NCI-H82 treated with DMSO at 0.1 percent for 48 hours (cell line): ENCODE measurements around the gene DNAH17.

Experiments used
- DNase-seq: peaks from one replicate; lab custom pipeline; 2025; ENCODE audit not compliant: unreplicated experiment; lab: John Stamatoyannopoulos, UW

Gene DNAH17

GRCh38 chr17:78550464-78550863 is 26.7 kb downstream of the DNAH17 start:
- DNase-seq = no peak

DNA sequence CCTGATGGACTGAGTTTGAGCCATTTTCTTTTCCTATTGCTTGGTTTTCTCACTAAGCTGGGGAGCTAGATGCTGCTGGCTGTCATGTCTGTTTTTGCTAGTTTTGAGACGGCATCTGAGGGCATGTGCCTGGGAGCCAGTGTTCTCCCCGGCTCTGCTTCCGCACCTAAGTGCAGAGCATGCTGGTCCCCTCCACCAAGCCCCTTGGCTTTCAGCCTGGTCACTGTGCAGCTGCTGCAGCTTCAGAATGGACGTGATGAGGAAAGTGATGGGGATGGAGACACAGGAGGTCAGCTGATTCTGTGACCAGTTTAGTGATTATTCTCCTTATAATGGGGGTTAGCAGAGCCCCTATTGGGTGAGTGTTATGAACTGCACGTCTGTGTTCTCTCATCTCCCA is 28.5 kb downstream of the DNAH17 start:
- no peak for DNase-seq

- no peak for DNase-seq
Observed at GRCh38 chr17:78547035-78547434, 30.2 kb downstream of the DNAH17 start.

DNA sequence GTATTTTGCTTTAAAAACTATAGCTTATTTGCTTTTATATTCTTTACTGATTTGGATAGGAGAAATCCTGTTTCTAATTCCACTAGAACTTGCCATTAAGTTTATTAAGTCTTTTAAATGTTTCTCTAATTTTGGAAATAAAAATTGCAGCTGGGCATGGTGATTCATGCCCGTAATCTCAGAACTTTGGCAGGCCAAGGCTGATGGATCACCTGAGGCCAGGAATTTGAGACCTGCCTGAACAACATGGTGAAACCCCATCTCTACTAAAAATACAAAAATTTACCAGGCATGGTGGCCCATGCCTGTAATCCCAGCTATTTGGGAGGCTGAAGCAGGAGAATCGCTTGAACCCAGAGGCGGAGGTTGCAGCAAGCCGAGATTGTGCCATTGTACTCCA is 30.7 kb downstream of the DNAH17 start:
- no peak for DNase-seq

DNA sequence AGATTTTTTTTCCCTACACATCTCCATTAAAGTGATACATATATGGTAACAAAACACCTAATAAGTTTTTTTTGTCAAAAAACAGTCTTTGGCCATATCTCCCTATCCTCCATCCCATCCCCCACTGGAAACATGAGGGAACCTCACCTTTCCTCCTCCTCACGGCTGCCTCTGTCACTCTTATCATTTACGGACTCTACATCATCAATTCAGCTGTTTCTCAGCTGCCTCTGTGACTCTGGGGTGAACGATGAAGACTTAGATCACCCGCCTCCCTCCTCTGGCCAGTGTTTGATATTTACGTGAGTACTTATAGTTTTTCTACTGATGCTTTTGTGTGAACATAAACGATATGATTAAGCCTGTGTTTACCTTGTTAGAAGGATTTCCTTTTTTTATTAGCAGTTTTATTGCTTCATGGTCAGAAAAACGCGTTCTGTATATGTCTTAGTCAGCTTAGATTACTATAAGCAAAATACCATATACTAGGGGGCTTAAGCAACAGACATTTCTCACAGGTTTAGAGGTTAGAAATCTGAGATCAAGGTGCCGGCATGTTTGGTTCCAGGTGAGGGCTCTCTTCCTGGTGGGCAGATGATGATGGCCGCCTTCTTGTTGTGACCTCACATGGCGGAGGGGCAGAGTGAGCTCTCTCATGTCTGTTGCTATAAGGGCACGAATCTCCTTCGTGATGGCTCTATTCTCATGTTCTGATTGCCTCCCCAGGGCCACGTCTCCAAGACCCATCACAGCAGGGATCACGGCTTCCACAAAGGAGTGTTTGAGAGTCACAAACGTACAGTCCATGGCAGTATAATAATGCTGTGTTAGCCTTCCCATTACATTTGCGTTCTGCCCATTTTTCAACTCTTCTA is 32.1 kb downstream of the DNAH17 start:
- DNase-seq = no peak

- no peak for DNase-seq
Observed at GRCh38 chr17:78541488-78542206, 35.5 kb downstream of the DNAH17 start.

- no peak for DNase-seq
Observed at GRCh38 chr17:78539781-78540180, 37.4 kb downstream of the DNAH17 start.

DNA sequence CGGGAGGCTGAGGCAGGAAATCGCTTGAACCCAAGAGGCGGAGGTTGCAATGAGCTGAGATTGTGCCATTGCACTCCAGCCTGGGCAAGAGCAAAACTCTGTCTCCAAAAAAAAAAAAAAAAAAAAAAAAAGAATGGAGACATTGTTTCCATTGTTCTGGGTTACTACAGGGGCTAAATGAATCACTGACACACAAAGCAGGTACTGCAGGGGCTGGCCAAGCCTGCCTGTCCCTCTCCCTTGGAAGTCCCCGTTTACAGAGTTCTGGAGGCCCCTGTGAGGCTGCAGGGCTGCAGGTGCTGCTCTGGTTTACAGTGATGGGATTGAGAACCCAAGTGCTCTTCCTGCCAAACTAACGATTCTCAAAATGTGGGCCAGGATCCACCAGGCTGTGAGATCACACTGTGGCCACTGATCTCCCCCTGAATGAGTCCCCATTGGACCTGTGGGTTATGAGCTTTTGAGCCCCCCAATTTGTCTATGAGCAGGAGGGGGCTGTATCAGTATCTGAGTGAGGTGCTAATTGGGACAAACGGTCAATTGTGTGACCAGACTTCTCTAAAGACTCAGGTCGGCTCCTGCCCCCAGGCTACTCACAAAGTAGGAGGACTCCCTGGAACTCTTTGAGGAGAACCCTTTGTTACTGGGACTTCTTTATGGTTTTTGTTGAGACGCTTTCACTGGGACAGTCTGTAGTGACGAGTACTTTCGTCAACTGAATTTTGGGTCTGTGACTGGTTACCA is 39.0 kb downstream of the DNAH17 start:
- DNase-seq = no peak

DNA sequence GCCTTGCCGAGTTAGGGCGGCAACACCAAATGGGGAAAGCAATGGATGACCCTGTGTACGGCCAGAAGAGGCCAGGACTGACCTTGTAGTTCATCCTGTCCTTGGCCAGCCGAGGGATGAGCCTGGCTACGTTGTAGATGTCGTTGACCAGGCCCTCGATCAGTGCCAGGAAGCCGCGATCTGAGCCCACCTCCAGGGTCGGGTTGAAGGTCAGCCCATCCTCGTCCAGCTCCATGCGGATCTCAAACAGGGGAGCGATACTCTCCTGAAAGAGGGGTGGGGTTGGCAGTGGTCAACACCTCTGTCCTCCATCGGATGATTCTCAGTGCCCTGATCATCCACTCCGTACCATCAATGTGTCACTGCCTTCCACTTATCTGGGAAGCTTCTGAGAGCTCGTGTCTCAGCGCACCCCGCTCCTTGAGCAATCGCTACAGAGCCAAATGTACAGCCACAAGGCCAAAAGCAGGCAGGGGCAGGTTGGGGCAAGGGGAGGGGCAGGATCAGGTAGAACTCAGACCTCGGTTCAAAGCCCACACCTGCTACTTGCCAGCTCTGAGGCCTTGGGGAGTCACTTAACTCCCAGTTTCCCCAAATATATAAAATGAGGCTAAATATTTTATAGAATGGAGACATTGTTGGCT is 39.9 kb downstream of the DNAH17 start:
- no peak for DNase-seq

DNA sequence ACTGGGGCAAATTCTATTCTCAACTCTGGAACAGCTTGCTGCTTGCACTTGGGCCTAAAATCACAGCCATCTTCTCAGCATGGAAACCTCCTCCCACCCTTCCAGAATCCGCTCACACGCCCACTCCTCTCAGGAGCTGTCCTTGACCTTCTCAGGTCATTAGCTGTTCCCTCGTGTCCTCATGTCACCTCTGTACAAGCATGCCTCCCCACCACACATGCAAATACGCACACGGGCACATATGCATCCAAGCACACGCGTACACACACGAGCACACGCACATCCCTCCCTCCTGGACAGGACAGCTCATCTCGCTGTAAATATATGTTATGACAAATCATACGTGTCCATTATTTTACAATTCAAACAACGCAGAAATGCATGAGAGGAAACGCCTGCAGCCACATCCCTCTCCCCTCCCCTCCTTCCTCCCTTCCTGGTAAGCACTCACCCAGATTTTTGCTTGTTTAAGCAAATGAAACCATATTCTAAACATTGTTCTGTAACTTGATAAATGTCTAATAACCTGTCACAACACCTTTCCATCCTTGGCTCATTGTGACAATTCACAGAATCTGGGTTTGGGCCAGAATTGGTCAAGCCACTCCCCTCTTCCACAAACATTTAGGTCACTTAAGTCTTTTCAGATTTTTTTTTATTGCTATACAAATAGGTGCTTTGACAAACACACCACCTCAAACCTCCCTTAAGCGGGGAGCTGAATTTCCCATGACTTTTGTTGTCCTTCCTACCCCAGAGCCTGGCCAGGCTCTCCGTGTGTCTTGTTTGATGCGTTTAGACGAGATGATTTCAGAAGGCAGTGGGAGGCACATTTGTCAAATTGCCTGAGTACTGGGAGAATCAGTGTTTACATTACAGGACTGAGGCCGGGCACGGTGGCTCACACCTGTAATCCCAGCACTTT is 41.7 kb downstream of the DNAH17 start:
- no peak for DNase-seq

DNA sequence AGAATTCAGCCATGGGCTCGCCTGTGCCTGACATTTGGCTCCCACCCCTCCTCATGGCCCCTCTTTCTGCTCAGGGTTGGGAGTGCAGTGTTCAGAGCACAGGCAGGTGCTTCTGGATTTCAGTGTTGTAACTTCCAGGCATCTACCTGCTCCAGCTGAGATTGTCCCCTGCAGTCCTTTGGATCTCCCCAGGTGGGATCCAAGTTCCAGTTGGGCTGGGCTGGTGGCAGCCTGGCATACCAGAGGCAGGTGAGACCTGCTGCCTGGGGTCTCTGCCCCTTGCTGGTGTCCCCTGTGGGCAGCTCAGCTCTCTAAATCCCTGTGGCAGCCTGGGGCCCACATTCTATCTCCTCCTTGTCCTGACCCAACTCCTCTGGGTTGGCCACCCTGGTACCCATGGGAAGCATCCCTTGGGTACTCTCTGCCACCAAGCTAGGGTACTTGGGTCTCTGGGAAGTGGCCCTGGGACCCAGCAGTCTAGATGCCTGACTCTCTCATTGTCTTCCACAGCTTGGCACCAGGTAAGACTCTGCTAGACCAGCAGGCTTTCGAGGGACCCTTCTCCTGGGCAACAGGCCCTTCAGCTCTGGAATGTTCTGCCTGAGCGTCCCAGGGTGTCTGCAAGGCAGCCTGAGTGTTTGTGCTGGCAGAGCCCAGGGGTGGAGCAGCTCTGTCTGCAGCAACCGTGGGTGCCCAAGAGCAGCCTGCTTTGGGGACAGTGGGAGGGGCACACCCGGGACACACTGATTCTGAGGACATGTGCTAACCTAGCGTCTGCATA is 42.5 kb downstream of the DNAH17 start:
- DNase-seq = no peak

GRCh38 chr17:78532922-78533640 is 44.1 kb downstream of the DNAH17 start:
- no peak for DNase-seq

DNA sequence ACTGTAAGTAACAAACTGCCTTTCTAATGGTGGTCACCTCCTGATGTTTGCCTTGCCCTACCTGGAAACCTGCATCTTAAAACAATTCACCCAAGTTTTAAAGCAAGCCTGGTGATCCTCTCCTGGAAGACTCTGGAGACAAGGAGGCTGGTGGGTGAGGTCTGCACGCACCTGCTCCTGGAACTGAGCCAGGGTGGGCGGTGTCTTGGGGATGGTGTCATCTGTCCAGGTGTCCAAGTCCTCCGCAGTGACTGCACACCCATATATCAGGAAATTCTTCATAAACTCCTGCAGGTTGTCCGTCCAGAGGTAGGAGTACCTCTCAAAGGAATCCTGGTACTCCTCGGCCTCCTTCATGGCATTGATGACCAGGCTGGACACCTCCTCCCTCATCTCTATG is 44.9 kb downstream of the DNAH17 start:
- DNase-seq = no peak

DNA sequence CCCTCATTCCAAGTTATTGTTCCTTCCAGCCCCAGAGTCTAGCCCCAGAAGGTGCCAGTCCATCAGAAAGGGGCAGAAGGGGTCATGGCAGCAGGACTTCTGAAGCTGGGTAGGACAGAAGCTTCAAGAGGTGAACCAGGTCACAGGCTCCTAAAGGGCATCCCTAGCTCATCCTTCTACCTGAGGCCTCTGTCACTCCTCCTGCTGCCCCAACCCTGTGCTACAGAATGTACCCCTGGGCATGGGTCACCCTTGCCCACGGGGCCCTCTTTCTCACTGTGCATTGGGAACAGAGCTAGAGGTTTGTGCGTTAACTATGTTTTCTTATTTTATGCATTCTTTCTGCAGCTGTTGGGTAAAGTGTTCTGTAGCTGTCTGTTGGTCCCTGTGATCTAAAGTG is 46.5 kb downstream of the DNAH17 start:
- no peak for DNase-seq

DNA sequence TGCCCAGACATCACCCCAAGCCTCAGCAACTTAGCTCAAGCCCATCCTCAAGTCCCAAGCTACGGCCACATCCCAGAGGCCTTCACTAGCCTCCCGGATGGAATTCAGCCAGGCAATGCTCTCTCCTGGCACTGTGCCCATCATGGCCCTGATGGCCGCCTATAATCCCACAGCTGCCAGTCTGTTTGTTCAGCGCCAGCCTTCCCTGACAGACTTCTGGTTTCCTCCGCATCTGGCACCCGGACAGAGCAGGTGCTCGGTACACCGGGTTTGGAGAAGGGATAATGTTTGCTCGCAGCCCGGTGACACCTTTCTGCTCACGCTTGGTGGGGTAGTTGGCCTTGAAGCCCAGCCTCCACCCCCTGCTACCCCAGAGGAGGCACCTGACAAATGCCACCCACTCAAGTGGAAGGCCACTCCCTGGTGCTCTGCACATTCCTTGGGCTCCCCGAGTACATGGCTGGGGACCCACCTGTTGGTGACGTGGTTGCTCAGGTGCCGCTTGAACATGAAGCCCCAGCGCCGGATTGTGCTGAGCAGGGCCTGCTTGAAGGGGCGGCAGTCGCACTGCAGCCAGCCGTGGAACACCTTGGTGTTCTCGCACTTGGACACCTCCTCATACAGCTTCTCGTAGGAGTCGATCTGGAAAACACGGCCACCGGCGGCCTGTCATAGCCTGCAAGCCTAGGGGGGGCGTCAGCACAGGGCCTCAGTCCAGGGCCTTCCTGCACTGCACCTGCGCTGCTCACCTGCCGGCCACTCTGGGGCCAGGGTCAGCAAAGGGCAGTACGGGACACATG is 47.1 kb downstream of the DNAH17 start:
- peak; percentile 39 for DNase-seq

DNA sequence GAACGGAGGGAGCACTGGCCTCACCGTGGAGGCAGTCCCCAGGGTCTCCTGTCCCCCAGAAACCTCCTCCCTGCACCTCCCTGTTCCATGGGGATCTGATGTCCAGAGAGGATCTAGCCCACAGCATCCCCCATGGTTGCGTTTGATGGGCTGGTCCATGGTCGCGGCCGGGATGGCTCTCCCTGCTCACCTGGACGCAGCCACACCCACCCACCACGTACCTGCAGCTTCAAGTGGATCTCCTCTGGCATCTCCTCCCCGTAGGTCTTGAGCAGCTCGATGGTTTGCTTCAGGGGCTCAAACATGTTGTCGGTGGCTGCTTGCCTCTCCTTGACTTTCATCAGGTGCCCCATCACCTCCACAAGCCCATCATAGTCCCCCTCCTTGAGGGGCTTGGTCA is 47.9 kb downstream of the DNAH17 start:
- no peak for DNase-seq

DNA sequence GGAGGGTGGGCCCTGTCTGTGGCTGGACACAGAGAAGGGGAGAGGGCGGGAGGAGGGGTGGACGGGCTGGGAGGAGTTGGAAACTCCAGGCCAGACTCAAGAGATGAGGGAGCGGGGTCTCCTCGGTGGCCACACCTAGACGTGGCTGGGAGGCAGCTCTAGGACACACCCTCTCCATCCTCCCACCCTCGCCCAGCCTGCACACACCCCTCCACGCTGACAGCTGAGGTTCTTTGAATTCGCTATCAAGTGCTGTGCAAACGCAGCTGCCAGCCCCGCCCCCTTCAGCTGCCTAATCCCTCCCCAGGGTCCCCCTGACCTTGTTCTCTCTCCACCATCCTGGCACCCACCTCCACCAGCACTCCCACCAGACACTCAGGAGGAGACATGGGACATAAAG is 48.7 kb downstream of the DNAH17 start:
- DNase-seq = peak; percentile 86

DNA sequence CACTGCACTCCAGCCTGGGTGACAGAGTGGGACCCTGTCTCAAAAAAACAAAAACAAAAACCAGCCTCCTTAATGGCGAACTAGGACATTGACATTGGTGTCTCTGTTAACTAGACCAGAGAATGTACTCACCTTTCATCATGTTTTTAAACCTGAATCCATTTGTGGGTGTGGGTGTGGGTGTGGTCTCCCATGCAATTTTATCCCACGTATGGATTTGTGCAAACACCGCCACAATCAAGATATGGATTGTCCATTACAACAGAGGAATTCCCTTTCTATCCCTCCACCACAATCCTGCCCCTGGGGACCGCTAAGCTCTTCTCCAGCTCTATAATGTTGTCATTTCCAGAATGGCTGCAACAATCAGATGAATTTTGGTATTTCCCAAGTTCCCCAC is 49.9 kb downstream of the DNAH17 start:
- no peak for DNase-seq
